HG03432 (cell line): ENCODE measurements around the gene DLG2.
"Not testable (repeated sequence)": the region's sequence is repeated elsewhere in the genome, so short reads cannot be mapped to it uniquely, and the experiment has no call there.

Experiments
- ATAC-seq: cut with Tn5 transposase; IDR thresholded peaks from one replicate; pipeline ENCODE4 v1.9.1; 2021; ENCODE audit warnings: mild to moderate bottlenecking, moderate library complexity; ENCODE audit not compliant: unreplicated experiment

DLG2 gene

DNA sequence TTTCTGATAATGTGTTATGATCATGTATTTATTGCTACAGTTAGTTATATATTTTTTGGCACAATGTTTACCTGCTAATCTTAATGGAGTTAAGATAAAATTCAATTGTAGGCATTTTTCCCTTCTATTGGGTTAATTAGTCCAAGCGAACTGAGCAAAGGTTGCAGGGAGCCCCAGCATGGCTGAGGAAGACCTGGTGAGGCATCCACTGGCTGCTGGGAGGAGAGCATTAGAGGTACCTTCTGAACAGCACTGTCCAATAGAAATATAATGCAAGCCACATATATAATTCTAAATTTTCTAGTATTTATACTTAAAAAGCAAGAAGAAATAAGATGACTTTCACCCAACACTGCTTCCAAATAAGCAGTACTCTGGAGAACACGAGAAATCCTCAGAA lies 19.9 kb upstream of the DLG2 start:
- no peak for ATAC-seq

DNA sequence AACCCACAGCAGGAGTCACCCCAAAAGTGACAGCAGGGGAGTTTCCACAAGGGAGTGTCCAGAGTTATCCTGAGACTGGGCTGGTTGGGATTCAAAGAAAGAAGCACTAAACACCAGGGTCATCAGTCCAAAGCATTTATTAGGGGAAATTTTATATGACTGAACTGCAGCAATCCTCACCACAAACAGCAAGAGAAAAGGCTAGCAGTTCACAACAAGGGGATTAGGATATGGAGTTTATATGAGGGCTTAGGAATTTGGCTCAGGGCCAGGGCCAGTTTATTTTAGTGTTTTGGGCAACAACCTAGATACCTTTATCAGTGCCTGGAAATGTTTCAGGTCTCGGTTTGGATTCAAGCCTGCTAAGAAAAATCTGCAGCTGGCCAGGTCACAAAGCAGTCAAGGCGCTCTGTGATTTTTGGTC lies 16.1 kb upstream of the DLG2 start:
- no peak for ATAC-seq

DNA sequence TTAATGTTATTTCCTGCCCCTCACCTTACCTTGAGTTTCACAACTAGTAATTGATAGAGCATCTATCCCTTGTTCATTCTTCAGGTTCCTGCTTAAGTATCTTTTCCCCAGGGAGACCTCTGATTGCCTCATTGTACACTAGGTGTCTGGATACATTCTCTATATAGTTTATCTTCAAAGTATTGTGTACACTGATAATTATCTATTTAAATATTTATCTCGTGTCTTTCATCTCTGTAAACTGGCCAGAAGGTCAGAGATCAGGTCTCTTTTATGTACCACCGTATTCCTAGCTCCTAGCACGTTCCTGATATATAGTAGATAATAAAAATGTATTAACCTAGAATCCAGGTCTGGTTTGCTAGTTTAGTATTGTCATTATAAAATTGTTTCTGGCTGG lies 7.6 kb upstream of the DLG2 start:
- no peak for ATAC-seq

DNA sequence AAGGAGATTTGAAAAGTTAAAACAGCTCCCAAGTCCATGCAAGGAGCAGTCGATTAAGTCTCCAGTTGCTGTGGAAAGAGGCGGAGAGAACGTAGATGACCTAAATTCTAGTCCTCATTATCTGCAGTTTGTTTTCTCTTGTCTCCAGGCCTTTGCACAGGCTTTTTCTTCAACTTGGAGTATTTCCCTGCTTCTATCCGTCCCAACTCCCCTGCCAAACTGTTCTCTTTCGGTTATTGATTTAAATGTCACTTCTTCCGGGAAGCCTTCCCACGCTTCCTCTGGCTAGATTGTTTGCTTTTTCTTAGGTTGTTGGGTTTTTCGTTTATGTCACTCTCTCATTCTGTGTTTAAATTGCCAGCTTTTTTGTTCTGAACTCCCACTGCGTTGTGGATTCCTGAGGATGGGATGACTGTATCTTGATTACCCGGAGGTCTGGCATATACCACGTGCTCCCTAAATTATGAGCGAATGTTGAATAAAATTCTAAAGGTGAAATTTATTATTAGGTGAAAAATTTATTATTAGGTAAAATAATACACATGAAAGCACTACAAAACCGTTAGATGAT lies 1.7 kb upstream of the DLG2 start:
- ATAC-seq = peak; percentile 11

DNA sequence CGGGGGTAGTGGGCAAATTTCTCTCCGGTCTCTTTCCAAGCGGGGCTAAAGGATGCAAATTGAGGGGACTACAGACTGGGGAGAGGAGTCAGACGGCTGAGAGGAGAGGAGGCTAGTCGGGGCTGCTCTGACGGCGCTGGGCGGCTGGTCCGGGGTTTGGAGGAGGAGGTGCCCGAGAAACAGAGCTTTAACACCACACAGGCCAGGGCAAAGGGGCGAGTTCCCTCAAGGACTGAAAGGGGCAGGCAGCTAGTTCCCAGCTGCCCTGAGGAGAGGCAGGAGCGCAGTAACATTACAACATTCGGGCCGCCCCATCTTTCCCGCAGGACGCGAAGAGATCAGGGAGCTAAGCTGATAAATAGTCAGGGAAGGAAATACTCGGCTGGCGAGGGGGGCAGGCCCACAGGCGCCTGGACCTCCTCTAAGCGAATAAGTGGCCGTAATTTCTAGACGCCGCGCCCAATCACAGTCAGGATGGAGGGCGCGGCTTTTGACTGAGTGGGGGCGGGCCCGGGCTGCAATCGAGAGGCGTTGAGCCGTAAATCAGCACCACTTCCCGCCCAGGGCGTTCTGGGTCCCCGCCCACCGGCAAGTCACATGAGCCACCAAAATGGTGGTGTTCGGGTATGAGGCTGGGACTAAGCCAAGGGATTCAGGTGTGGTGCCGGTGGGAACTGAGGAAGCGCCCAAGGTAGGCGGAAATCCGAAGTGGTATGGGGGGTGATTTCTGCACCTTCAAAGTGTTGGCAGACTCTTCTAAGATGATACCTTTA lies 1.0 kb upstream of the DLG2 start, which contains the start of gene TMEM126B:
Gene TMEM126B, plus strand, starts transcription at position 596 of the 773 bp plus-strand sequence. Its CDS starts 15 bp downstream, at position 611.
- peak; percentile 99 for ATAC-seq

DNA sequence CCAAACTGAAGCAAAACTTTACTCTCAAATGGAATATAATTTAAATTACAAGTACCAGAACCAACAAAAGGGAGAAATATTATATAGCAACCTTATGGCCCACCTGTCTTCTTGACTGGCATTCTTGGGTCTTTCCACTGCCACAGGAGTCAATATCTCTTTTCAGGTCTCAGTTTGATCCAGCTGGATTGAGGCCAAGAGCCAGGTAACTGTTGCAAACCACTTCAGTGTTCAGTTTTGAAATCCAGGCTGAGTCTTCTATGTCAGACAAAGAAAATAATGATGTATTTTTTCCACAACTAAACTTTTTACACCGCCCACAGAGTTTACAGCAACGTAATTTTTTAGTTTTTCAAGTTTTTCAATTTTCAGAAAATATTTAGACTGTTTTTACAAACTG lies 648 bp downstream of the DLG2 start:
- no peak for ATAC-seq

DNA sequence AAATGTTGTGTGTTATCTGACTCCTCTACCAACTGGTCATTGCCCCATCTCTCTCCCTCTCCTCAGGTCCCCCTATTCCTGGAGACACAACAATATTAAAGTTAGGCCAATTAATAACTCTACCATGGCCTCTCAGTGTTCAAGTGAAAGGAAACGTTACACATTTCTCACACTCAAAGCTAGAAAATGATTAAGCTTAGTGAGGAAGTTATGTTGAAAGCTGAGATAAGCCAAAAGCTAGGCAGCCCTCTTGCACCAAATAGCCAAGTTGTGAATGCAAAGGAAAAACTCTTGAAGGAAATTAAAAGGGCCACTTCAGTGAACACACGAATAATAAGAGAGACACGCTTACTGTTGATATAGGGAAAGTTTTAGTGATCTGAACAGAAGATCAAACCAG lies 6.9 kb downstream of the DLG2 start:
- no peak for ATAC-seq

DNA sequence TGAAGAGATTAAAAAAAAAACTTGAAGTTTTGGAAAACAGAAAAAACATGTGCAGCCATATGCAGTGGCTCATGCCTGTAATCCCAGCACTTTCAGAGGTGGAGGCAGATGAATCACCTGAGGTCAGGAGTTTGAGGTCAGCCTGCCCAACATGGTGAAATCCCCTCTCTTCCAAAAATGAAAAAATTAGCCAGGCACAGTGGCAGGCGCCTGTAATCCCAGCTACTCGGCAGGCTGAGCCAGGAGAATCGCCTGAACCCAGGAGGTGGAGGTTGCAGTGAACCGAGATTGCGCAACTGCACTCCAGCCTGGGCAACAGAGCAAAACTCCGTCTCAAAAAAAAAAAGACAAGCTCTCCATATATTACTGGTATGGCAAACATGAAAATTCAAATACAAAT lies 7.6 kb downstream of the DLG2 start:
- ATAC-seq = no peak

DNA sequence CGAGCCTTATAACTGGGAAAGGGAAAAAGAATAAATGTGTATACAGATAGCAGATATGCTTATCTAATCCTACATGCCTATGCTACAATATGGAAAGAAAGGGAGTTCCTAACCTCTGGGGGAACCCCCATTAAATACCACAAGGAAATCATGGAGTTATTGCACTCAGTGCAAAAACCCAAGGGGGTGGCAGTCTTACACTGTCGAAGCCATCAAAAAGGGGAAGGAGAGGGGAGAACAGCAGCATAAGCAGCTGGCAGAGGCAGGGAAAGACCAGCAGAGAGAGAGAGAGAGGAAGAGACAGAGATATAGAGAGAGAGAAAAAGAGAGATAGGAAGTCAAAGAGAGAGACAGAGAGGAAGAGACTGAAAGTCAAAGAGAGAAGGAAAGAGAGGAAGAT lies 15.5 kb downstream of the DLG2 start:
- ATAC-seq = not testable (repeated sequence)

DNA sequence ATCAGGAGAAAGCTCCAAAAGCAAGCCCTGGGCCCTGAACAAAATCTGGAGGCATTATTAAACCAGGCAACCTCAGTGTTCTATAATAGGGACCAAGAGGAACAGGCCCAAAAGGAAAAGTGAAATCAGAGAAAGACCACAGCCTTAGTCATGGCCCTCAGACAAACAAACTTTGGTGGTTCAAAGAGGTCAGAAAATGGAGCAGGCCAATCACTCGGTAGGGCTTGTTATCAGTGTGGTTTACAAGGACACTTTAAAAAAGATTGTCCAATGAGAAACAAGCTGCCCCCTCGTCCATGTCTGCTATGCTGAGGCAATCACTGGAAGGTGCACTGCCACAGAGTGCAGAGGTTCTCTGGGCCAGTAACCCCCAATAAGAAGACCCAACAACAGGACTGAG lies 17.9 kb downstream of the DLG2 start:
- ATAC-seq = not testable (repeated sequence)

DNA sequence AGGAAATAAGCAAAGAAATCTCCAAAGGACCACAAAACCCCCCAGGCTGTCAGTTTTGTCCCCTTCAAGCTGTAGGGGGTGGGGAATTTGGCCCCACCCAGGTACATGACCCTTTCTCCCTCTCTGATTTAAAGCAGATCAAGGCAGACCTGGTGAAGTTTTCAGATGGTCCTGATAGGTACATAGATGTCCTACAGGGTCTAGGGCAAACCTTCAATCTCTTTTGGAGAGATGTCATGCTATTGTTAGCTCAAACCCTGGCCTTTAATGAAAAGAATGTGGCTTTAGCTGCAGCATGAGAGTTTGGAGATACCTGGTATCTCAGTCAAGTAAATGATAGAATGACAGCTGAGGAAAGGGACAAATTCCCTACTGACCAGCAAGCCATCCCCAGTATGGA lies 18.5 kb downstream of the DLG2 start:
- not testable (repeated sequence) for ATAC-seq

DNA sequence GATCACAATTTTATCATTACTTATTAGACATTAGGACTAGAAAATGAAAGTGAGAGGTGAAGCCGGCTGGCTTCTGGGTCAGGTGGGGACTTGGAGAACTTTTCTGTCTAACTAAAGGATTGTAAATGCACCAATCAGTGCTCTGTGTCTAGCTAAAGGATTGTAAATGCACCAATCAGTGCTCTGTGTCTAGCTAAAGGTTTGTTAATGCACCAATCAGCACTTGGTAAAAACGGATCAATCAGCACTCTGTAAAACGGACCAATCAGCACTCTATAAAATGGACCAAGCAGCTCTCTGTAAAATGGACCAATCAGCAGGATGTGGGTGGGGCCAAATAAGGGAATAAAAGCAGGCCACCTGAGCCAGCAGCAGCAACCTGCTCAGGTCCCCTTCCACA lies 20.9 kb downstream of the DLG2 start:
- not testable (repeated sequence) for ATAC-seq

DNA sequence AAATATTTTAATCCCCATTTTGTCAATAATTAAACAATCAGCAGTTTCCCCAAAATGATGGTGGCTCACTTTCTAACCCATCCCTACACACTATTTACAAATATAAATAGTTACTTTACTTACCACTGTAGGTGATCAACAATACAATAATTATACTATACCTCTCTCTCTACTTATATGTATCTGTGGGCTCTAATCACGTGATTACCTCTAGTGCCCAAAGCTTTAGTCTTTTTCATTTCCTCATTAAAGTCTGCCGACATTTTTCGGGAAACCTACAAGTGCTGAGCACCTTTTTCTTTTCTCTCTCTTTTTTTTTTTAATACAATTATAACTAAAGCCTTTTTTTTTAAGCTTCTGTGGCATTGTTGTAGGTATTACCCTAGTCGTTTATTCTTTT lies 23.9 kb downstream of the DLG2 start:
- no peak for ATAC-seq

DNA sequence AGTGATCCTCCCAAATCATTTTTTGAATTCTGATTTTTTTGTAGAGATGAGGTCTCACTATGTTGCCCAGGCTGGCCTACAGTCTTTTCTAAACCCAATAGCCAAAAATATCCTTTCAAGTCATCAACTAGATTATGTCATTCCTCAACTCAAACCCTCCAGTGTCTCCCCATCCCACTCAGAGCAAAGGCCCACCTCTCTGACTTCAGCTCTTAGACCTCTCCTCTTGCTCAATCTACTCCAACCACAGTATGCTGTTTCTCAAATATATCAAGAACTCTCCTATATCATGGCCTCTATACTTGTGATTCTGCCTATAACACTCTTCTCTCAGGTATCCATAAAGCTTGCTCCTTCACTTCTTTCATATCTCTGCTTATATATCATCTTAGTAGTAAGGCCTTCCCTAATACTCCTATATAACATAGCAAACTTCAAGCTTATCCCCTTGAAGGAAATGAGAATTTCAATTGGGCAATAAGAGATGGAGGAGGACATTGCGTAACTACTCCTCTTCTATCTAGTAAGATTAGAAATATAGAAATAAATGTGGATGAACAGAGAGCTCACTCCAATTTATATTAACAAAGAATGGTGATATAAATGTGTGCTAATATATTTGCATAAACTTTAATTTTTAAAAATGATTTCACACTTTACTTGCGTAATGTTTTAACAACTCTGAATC lies 24.5 kb downstream of the DLG2 start:
- ATAC-seq = no peak

DNA sequence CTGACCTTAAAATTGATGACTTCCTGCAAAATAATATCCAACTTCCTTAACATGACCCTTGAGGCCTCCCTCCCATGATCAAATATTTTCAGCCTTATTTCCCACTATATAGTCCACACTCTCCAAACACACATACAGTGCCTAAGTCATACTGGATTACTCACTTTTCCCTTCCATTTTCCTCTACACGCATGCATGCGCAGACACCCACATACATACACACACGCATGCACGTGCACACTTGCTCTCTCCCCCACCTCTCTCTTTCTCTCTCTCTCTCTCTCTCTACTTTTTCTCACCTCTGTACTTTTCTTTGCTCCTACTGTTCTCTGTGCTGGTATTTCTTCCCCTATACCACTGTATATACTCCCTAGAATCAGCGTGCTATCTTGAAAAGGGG lies 28.1 kb downstream of the DLG2 start:
- ATAC-seq = no peak

DNA sequence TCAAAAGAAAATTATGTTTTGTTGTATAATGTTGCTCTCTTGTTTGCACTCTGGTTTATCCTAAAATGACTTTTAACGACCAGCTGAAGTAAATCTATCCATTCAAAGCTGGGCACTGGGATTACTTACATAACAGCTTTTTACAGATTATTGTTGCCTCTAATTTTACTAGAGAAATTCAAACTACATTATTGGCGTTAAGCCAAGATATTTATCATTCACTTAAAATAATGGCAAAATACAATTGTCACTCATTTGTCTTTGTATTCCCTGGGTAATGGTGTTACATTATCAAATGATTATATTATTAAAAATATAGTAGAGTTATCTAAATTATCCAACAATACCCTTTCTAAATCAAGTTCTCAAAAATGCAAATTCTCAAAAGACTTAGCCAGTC lies 30.3 kb downstream of the DLG2 start:
- ATAC-seq = no peak

DNA sequence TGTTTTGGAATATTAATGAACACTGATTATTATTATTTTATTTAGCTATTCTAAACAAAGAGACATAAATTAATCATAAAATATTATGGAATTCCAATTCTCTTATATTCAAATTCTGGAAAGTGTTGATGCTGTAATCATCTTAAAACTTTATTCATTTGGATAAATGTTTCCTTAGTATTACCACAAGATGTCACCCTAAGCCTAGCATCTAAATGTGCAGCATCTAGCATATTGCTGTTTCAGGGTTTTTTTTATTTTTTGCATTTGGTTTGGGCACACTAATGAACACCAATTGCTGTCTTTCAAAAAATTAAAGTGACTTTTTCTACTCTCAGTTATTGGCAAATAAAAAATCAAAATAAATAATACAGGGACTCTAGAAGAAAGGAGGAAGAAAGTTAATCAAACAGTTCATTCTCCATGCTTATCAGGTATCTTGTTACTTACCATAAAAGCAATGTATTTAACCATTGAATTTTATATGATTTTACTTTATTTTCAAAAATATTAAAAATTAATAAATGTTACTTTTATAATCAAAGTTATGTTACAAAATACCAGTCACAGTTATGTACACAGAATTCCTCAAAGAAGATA lies 31.8 kb downstream of the DLG2 start:
- ATAC-seq = peak; percentile 75

DNA sequence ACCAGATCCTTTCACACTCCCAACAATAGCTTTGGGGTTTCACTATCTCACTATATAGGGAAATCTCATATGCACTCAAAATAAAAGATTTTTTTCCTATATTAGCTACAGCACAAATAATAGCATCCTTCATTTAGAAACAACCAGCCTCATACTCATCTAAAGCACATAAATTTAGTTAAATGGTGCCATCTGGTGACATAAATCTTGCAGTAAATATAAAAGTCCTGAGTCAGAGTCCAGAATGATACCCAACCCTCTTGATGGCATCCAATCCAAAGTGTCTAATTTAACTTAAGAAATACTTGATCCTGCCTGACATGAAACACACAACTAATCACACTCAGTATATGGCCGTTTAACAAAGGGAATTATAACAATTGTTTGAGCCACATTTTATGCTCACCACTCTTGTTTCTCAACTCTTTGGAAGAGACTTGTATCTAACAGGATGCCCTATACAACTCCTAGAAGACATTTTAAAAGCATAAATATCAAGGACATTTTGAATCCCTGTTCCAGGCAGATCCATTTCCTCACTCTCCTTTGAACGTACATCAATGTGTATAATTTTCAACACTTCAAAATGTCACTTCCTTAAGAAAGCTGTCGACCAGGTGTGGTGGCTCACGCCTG lies 36.2 kb downstream of the DLG2 start:
- peak; percentile 63 for ATAC-seq

DNA sequence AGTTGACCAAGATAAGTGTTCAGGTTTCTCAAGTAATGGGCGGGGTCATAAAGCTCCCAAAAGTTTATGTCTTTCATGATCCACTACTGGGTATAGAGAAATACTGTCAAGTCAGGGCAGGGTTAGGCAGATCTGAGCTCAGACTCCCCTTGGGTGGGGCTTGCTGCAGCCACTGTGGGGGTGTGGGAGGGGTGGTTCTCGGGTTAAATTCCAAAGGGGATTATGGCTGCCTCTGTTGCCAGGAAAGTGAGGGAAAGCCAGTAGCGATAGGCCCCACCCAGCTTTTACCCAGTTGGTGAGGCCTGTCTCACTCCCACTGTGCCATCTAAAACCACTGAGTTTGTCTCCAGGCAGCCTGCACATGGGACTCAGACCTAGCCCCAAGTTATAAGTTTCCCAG lies 37.8 kb downstream of the DLG2 start:
- no peak for ATAC-seq

DNA sequence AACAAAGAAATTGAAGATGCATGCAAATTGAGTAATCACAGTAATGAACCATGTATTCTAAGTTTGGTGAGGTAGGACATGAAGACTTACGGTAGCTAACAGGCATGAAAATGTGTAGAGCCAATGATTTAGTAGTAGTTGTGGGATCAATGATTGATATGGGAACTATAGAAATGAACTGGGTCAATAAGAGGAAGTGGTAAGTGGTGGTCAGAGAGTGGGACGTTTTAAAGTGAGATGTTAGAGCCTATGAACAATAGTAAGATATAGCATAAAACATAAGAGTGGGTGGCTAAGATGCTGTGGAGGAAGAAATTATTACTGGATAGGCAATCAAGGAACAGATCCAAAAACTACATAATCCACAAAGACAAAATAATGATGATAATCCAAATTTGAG lies 45.0 kb downstream of the DLG2 start:
- no peak for ATAC-seq

DNA sequence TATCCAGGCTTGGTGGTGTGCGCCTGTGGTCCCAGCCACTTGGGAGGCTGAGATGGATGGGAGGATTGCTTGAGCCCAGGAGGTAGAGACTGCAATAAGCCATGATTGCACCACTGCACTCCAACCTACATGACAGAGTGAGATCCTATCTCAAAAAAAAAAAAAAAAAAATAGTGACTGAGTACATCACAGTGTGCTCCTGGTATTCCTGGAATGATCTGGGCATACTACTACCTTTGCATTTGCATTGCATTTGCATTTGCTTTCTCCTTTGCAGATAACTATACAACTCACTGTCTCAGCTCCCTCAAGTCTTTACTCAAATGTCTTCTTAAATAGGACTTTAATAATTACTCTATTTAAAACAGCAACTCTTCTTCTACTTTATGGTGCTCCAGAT lies 51.8 kb downstream of the DLG2 start:
- ATAC-seq = no peak
